ENCODE results near the gene DPYD. TPM values are rescaled to one million over a fixed set of nuclear protein-coding genes. Genes with fewer than 3 reads are reported as not detected.

The DPYD gene
- total RNA-seq, 2 donors from 2014 or later: 9.2 to 17.5 TPM

GRCh38 chr1:97787231-97787630, 133.6 kb downstream of the DPYD start:
- Histone ChIP-seq H3K4me1 (ENCODE audit: control insufficient read depth, insufficient read depth, low read length) (no peaks in the 10 kb centered on the region), H3K27me3 (ENCODE audit: control insufficient read depth, insufficient read depth, low read length, poor library complexity, severe bottlenecking) (no peaks in the 10 kb centered on the region), H3K9me3 (ENCODE audit: control insufficient read depth, low read length) (no peaks in the 10 kb centered on the region), H3K36me3 (ENCODE audit: control insufficient read depth, insufficient read depth, low read length) (no peaks in the 10 kb centered on the region), H3K27ac (ENCODE audit: low read depth, low read length) (no peak overlapping the region), H3K9ac (ENCODE audit: extremely low read depth, low read length, poor library complexity, severe bottlenecking) (no peak overlapping the region), H3K4me3 (ENCODE audit: low read length) (no peak overlapping the region)
- Mint-ChIP-seq H3K27ac (no peak overlapping the region), H3K36me3 (ENCODE audit: low read depth) (no peaks in the 10 kb centered on the region), H3K4me3 (no peak overlapping the region), H3K27me3 (ENCODE audit: insufficient read depth) (no peaks in the 10 kb centered on the region), H3K9me3 (no peaks in the 10 kb centered on the region), H3K4me1 (no peaks in the 10 kb centered on the region)
- 99 to 100% methylated on average over 2 of the region's 2 CpGs for WGBS, 2 experiments (ENCODE audit: insufficient coverage in 1 of 2, insufficient read length in 1 of 2)
- no peak for DNase-seq
- TF ChIP-seq CTCF (conservative IDR thresholded peaks at IDR 0.05): no peak

GRCh38 chr1:97784661-97785060, 136.2 kb downstream of the DPYD start:
- TF ChIP-seq CTCF (conservative IDR thresholded peaks at IDR 0.05): no peak
- Histone ChIP-seq H3K4me1 (ENCODE audit: control insufficient read depth, insufficient read depth, low read length) (no peaks in the 10 kb centered on the region), H3K36me3 (ENCODE audit: control insufficient read depth, insufficient read depth, low read length) (no peaks in the 10 kb centered on the region), H3K4me3 (ENCODE audit: low read length) (no peak overlapping the region), H3K9ac (ENCODE audit: extremely low read depth, low read length, poor library complexity, severe bottlenecking) (no peak overlapping the region), H3K9me3 (ENCODE audit: control insufficient read depth, low read length) (no peaks in the 10 kb centered on the region), H3K27ac (ENCODE audit: low read depth, low read length) (no peak overlapping the region), H3K27me3 (ENCODE audit: control insufficient read depth, insufficient read depth, low read length, poor library complexity, severe bottlenecking) (no peaks in the 10 kb centered on the region)
- no peaks in the 10 kb centered on the region for H3K27me3 Mint-ChIP-seq (ENCODE audit: insufficient read depth)
- DNase-seq: no peak
- no peaks in the 10 kb centered on the region for H3K9me3 Mint-ChIP-seq
- H3K27ac Mint-ChIP-seq: no peak overlapping the region
- H3K4me1 Mint-ChIP-seq: no peaks in the 10 kb centered on the region
- H3K4me3 Mint-ChIP-seq: no peak overlapping the region
- H3K36me3 Mint-ChIP-seq (ENCODE audit: low read depth): no peaks in the 10 kb centered on the region

GRCh38 chr1:97783751-97784150, 137.1 kb downstream of the DPYD start:
- H3K27me3 Mint-ChIP-seq (ENCODE audit: insufficient read depth): no peaks in the 10 kb centered on the region
- no peak overlapping the region for H3K27ac ChIP-seq (ENCODE audit: low read depth, low read length)
- no peak overlapping the region for H3K27ac Mint-ChIP-seq
- no peak for DNase-seq
- 89 to 93% methylated on average over 2 of the region's 2 CpGs for WGBS, 2 experiments (ENCODE audit: insufficient coverage in 1 of 2, insufficient read length in 1 of 2)
- no peaks in the 10 kb centered on the region for H3K36me3 Mint-ChIP-seq (ENCODE audit: low read depth)
- no peaks in the 10 kb centered on the region for H3K36me3 ChIP-seq (ENCODE audit: control insufficient read depth, insufficient read depth, low read length)
- no peak overlapping the region for H3K4me3 ChIP-seq (ENCODE audit: low read length)
- no peaks in the 10 kb centered on the region for H3K9me3 Mint-ChIP-seq
- H3K27me3 ChIP-seq (ENCODE audit: control insufficient read depth, insufficient read depth, low read length, poor library complexity, severe bottlenecking): no peaks in the 10 kb centered on the region
- TF ChIP-seq CTCF (conservative IDR thresholded peaks at IDR 0.05): no peak
- H3K4me1 ChIP-seq (ENCODE audit: control insufficient read depth, insufficient read depth, low read length): no peaks in the 10 kb centered on the region
- no peak overlapping the region for H3K9ac ChIP-seq (ENCODE audit: extremely low read depth, low read length, poor library complexity, severe bottlenecking)
- no peaks in the 10 kb centered on the region for H3K9me3 ChIP-seq (ENCODE audit: control insufficient read depth, low read length)
- H3K4me1 Mint-ChIP-seq: no peaks in the 10 kb centered on the region
- H3K4me3 Mint-ChIP-seq: no peak overlapping the region

Data from endodermal cell (in vitro differentiated cells).